ENCODE results near the gene GALK2. TPM values are rescaled to one million over a fixed set of nuclear protein-coding genes. Genes with fewer than 3 reads are reported as not detected.

Gene GALK2
- total and polyA plus RNA-seq, 2 experiments from 2014 or later = 25.3 to 31.4 TPM

DNA sequence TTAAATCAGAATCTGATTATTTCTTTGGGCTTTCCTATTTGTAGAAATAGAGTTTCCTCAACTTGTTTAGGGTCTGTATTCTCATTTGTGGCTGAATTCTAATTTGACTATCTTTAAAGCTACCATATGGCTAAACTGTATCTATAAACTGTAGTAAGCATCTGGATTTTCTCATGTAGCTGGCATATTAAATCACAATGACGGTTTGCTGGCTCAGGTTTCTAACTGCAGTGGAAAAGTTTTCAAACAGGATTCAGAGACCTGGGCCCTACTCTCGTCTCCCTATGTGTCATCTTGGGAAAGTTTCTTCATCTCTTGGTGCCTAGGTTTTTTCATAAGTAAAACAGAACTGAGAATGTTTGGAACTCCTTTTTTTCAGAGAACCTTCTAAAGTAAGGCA is 68.3 kb downstream of the GALK2 start:
- 47% methylated on average over 2 of the region's 2 CpGs for WGBS (ENCODE audit: low lambda C conversion rate, missing lambda C conversion rate)

DNA sequence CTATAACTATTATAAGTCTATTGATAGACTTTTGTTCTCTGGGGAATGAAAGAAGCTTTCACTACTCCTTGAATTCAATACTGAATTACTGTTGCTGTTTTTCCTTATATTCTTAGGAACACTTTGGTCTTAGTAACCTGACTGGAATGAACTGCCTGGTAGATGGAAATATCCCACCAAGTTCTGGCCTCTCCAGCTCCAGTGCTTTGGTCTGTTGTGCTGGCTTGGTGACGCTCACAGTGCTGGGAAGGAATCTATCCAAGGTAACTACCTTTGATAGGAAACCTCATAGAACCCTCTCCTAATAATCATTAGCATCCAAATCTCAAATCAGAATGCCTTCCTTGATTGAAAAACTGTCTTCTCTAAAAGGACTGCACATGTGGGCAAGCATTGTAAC is 69.1 kb downstream of the GALK2 start:
- Histone ChIP-seq H4K20me1 (ENCODE audit: insufficient read depth, poor library complexity, severe bottlenecking) (no peaks in the 10 kb centered on the region), H3K4me2 (peak overlapping the region; percentile 45), H2AFZ (no peak overlapping the region), H3K4me1 (ENCODE audit: insufficient read depth) (peaks cover 15% of the 10 kb centered on the region), H3K79me2 (no peaks in the 10 kb centered on the region), H3K9me2 (replicated peaks; ENCODE audit: insufficient read depth) (no peaks in the 10 kb centered on the region), H3K36me3 (replicated peaks; ENCODE audit: insufficient read depth, low read depth) (no peaks in the 10 kb centered on the region), H3K27me3 (no peaks in the 10 kb centered on the region), H3K9me3 (ENCODE audit: low read depth) (no peaks in the 10 kb centered on the region), H3K4me3 (no peak overlapping the region), H3K27ac (peak overlapping the region; percentile 55)
- TF ChIP-seq EZH2 (IDR thresholded peaks at IDR 0.05; ENCODE audit: borderline replicate concordance) = no peak
- TF ChIP-seq, protein P1, sequence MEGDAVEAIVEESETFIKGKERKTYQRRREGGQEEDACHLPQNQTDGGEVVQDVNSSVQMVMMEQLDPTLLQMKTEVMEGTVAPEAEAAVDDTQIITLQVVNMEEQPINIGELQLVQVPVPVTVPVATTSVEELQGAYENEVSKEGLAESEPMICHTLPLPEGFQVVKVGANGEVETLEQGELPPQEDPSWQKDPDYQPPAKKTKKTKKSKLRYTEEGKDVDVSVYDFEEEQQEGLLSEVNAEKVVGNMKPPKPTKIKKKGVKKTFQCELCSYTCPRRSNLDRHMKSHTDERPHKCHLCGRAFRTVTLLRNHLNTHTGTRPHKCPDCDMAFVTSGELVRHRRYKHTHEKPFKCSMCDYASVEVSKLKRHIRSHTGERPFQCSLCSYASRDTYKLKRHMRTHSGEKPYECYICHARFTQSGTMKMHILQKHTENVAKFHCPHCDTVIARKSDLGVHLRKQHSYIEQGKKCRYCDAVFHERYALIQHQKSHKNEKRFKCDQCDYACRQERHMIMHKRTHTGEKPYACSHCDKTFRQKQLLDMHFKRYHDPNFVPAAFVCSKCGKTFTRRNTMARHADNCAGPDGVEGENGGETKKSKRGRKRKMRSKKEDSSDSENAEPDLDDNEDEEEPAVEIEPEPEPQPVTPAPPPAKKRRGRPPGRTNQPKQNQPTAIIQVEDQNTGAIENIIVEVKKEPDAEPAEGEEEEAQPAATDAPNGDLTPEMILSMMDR (IDR thresholded peaks at IDR 0.05; ENCODE audit: poor library complexity) = no peak
- no peak for TF ChIP-seq EZH2phosphoT487 (IDR thresholded peaks at IDR 0.05; ENCODE audit: low read depth, severe bottlenecking, unreplicated experiment)
- WGBS (ENCODE audit: low lambda C conversion rate, missing lambda C conversion rate) = 97% methylated on average over 1 of the region's 1 CpG
- DNase-seq (ENCODE audit: low spot score) = no peak

More for the DNA sequence above, 68.3 kb downstream of the GALK2 start:
- Histone ChIP-seq H3K27me3 (no peaks in the 10 kb centered on the region), H3K4me3 (no peak overlapping the region), H3K36me3 (replicated peaks; ENCODE audit: insufficient read depth, low read depth) (no peaks in the 10 kb centered on the region), H2AFZ (no peak overlapping the region), H3K79me2 (no peaks in the 10 kb centered on the region), H3K9me2 (replicated peaks; ENCODE audit: insufficient read depth) (no peaks in the 10 kb centered on the region), H3K9me3 (ENCODE audit: low read depth) (no peaks in the 10 kb centered on the region), H3K4me1 (ENCODE audit: insufficient read depth) (peaks cover 15% of the 10 kb centered on the region), H4K20me1 (ENCODE audit: insufficient read depth, poor library complexity, severe bottlenecking) (no peaks in the 10 kb centered on the region), H3K4me2 (peak overlapping the region; percentile 45), H3K27ac (peak overlapping the region; percentile 55)
- DNase-seq (ENCODE audit: low spot score) = peak; percentile 60
- TF ChIP-seq, protein P1 (IDR thresholded peaks at IDR 0.05; ENCODE audit: poor library complexity) = no peak
- no peak for TF ChIP-seq EZH2phosphoT487 (IDR thresholded peaks at IDR 0.05; ENCODE audit: low read depth, severe bottlenecking, unreplicated experiment)
- no peak for TF ChIP-seq EZH2 (IDR thresholded peaks at IDR 0.05; ENCODE audit: borderline replicate concordance)

DNA sequence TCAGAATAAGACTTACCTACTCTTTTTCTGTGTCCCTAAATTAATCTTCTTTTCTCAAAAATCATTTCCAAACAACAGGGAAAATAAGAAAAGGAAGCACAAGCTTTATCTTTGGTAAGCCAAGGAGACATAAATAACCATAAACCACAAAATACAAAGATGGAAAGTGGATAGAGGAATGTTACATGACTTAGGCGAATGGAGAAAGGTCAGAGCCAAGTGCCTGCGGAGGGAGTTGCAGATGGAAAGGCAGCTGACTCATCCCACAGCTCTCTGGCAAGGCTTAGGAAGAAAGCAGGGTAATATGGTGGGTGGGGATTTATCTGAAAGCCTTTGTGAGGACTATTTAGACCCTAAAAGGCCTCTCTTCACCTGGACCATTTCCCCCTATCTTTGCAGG is 72.8 kb downstream of the GALK2 start:
- Histone ChIP-seq H3K4me1 (ENCODE audit: insufficient read depth) (peaks cover 20% of the 10 kb centered on the region), H3K4me3 (no peak overlapping the region), H3K79me2 (no peaks in the 10 kb centered on the region), H2AFZ (no peak overlapping the region), H3K27ac (no peak overlapping the region), H3K9me3 (ENCODE audit: low read depth) (no peaks in the 10 kb centered on the region), H4K20me1 (ENCODE audit: insufficient read depth, poor library complexity, severe bottlenecking) (no peaks in the 10 kb centered on the region), H3K36me3 (replicated peaks; ENCODE audit: insufficient read depth, low read depth) (no peaks in the 10 kb centered on the region), H3K4me2 (no peak overlapping the region), H3K27me3 (no peaks in the 10 kb centered on the region), H3K9me2 (replicated peaks; ENCODE audit: insufficient read depth) (no peaks in the 10 kb centered on the region)
- DNase-seq (ENCODE audit: low spot score) = no peak
- WGBS (ENCODE audit: low lambda C conversion rate, missing lambda C conversion rate) = 85% methylated on average over 2 of the region's 2 CpGs
- TF ChIP-seq EZH2phosphoT487 (IDR thresholded peaks at IDR 0.05; ENCODE audit: low read depth, severe bottlenecking, unreplicated experiment) (no peak), EZH2 (IDR thresholded peaks at IDR 0.05; ENCODE audit: borderline replicate concordance) (no peak)
- TF ChIP-seq, protein P1 (IDR thresholded peaks at IDR 0.05; ENCODE audit: poor library complexity) = no peak

Measured in hepatocyte (in vitro differentiated cells).